Stimulated activated CD4-positive, alpha-beta T cell treated with anti-CD3 and anti-CD28 coated beads, Interleukin-1b, Interleukin-23, amount 100 ng/mL, for 24 hours (primary cell): ENCODE results near the gene TREX2.

ENCODE experiments used
- DNase-seq, 4 experiments: peaks; one replicate each; pipeline ENCODE4 v3.0.0-alpha.2; 2020; ENCODE audit warnings: low read depth in 4 of 4, low spot score in 1 of 4

Gene TREX2

DNA sequence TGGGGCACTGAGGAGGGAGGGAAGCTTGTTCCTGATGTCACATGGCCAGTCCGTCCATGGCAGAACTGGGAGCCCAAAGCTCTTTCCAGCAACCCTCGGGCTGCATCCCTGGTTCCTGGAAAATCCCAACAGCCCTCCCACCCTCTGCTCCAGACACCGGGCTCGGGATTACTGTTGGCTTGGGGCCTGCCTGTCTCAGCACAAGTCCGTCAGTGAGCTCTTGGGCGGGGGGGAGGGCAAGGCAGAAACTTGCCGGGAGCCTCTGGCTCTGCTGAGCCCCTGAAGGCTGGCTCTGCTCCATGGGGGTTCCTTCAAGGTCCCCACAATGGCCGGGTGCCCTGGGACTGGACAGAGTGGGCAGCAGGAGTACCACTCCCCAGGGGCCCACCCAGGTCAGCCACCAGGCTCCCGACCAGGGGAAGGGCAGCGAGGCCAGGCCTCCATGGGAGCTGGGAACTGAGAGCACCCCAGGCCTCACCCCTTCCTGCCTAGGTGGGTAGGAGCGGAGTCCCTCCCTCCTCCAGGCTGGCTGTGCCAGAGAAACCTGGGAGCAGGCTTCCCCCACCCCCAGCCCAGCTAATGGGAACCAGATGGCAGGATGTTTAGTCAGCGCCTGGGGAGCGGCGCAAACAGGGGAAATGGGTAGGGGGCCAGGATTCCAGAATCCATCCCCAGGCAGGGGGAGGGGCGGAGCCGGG is 31.0 kb upstream of the TREX2 start:
- no peak for DNase-seq

GRCh38 chrX:153475751-153476281 is 30.0 kb upstream of the TREX2 start:
- DNase-seq = no peak

GRCh38 chrX:153475271-153475670 is 29.4 kb upstream of the TREX2 start:
- no peak for DNase-seq

GRCh38 chrX:153474718-153475117 is 28.9 kb upstream of the TREX2 start:
- peak in 2 of 4 experiments; percentile 8 to 21 for DNase-seq

- DNase-seq = no peak
Measured at GRCh38 chrX:153474266-153474665, 28.4 kb upstream of the TREX2 start.

DNA sequence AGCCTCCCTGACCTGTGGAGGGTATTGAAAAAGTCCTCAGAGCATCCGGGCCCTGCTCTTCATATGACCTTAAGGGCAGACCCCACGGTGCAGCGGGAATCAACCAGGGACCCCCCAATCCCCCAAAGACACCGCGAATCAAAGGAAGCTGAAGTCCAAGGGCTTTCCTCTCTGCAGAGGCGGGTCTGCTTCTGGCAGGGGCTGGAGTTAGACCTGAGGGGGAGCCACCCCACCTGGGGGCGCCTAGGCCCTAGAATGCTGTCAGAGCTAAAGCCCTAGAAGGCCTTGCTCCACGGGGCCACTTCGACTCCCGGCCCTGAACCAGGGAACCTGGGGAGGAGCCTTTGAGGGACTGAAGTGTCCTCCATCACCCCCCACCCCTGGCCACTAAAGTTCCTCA is 27.3 kb upstream of the TREX2 start:
- no peak for DNase-seq

DNA sequence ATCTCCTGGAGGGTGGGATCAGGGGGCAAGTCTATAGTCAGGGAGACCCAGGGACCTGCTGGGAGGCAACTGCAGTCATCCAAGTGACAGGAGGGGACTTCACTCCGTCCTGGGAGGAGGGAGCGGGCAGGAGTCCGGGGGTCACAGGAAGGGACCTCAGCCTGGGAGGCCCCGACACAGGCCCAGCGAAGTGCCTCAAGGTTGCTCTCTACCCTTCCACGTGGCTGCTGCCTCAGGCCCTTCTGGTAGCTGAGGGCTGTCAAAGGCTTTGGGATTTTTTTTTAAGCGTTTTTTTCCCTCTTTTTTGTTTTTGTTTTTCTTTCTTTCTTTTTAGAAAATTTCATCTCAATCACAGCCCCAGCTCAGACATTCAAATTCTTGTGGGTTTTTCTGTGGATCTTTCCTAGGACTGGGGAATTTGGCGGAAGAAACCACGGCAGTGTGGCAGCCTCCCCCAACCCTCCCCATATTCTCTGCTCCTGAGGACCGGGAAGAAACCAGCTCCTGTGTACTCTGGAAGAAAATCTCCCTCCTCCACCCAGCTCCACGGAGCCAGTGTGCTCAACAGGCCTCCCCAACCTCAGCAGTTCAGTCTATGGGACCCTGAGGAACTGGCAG is 25.9 kb upstream of the TREX2 start:
- DNase-seq = no peak

DNA sequence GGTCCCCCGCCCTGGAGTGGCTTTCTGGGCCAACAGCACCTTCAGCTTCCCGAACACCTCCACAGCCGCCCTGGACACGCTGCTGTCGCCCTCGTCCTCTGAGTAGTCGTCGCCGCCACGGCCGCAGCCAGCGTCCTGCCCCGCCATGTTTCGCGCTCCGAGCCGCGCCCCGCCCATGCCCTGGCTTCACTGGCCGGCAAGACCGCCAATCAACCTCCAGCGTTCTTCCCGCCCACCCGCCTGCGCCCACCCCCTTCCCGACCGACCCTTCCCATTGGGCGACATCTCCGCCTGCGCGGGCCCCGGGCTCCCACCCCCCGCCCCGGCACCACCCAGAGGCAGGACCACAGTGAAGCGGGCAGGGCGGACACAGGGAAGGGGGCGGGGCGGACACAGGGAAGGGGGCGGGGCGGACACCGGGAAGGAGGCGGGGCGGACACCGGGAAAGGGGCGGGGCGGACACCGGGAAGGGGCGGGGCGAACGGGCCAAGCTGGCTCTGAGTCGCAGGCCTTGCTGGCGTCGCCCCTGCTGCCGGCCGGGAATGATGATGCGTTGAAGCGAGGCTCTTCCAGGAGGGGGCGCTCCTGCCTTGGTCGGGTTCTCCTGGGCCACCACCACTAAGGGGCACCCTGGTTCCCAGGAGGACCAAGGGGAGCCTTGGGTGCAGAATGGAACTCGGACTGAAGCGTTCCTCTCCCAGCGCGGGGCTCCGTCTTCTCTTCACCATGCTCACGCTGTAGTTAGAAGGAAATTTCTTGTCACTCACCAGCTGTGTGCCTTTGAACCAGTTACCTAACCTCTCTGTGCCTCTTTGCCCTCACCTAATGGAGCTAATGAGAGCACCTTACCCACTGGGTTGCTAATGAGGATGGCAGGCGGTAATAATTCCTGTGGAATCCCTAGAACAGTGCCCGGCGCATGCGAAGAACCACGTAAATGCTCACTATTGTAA is 24.8 kb upstream of the TREX2 start, which contains the start of gene HAUS7:
TSS of gene HAUS7 (minus strand) at position 166 of the 953 bp plus-strand sequence. CDS start at position 147, 19 bp downstream.
- DNase-seq = peak; percentile 69 to 86 (median 80)

DNA sequence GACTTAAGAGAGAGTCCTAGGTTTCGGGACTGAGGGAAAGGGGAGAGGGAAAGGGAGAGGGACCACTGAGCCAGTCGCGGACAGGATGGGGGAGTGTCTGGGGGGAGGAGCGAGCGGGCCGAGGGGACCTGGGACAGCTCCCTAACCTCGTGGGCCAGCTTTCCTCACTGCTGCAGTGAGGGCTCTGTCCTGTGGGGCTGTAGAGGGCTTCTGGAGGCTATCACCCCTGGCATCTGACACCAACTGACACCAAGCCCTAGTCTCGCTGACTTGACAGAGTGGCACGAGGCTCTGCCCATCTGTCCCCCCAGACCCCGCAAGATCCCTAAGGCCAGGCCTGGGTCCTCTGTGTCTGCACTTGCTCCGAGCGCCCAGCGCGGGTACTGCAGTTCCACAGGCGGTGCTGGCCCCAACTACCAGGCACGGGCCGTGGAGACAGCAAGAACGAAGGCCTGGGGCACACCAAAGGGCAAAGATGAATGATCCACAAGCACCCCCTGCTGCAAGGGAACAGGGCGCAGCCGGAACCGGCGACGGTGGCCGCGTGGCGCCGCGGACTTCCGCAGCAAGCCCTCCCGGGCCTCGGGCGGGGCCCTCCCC is 24.1 kb upstream of the TREX2 start:
- DNase-seq = peak in 2 of 4 experiments; percentile 7 to 13

DNA sequence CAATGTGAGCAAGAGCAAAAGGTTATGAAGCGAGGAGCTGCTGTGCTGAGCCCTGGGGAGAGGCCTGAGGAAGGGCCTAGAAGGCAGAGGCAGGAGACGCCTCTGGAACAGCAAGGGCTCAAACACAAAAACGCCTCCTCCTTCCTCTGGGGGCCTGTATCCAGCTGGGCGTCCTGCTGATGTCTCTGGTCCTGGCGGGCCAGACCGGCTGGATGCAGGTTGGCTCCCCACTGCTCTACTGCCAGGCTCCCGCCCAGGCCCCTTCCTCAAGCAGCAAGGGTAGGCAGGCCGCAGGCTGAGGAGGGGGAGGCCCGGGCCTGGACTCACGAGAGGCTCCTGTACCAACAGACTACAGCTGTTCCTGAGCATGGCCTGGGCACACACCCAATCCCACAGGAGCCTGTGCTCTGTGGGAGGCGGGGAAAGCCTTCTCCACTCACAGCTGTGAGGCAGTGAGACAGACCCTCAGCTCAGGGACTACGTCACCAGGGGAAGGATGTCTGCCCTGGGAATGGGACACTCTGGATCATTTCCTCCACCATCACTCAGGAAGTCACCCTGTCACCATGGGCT is 22.2 kb upstream of the TREX2 start:
- no peak for DNase-seq

DNA sequence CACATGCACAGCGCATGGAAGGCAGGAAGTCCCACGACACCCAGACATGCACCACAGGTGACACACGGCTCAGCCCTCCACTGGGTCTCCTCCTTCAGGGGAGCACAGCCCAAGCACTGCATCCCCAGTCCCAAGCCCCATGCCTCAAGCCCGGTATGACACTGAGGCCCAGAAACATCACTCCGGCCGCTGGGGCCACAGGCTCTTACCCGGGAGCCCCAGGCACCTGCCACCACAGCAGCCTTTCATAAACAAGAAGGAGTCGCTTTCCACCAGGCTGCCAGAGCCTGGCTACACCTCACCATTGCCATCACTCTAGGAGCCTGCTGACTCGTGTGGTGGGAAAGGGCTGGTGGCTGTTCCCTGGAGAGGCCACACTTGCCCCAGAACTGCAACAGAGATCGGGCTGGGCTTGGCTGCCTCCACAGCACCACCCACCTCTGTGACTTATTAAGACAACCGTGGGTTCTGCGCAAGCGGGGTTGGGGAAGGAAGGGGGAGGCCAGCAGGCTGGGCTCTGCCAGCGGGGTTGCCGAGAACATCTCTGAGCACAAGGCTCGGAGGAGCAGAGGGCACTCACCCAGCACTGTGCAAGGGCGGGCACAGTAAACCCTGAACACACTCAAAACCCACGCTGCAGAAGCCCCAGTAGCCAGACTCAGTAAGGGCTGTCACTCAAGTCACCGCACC is 20.0 kb upstream of the TREX2 start:
- DNase-seq = no peak

DNA sequence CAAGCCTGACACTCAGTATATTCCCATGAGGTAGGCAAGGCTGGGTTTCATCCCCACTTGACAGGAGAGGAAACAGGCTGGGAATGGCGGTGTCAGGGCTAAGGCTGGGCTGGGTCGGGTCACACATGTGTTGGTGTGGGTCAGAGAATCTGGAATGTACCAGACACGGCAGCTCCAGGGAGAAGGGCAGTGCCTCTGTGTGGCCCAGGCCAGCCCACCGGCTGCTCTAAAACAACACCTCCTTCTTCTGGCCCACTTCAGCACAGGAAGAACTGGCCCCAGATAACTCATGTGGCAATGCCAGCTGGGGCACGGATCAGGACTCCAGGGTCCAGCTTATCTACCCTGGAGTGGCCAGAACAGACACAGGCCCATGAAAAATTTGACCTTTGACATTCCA is 18.3 kb upstream of the TREX2 start:
- DNase-seq = no peak

- DNase-seq = no peak
Measured at GRCh38 chrX:153463556-153463955, 17.7 kb upstream of the TREX2 start.

DNA sequence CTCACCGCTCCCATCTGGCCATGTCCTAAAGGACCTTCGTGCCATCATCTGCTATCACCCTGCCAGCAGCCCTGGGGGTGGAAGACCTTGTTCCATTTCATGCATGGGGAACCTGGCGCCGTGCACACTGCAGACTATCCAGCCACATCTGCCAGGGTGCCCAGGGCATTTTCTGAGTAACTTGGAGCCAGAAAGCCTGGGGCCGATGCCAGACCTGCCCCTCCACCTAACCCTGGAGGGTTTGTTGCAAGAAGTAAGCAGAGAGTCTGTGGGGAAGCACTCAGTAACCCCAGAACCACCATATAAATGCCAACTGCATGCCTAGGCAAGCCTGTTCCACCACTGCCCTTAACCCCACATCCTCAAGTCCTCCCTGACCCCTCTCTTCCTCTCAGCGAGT is 17.2 kb upstream of the TREX2 start:
- no peak for DNase-seq

DNA sequence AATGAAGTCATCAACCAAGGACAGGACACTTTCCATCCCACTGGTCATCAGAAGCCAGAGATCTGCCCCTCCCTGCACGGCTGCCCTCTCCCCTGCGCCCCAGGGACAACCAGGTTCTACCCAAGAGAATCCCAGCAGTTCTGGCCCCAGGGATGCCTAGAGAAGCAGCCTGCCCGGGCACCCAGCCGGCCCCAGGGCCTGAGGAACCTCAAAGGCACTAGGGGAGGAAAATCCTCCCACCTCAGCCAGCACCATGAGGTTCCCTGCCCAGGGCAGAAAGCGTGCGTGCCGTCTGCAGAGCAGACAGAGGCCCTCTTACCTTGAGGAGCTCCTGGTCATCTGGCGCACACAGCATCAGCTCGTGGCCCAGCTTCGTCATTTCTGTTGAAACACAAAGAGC is 16.4 kb upstream of the TREX2 start:
- no peak for DNase-seq

DNA sequence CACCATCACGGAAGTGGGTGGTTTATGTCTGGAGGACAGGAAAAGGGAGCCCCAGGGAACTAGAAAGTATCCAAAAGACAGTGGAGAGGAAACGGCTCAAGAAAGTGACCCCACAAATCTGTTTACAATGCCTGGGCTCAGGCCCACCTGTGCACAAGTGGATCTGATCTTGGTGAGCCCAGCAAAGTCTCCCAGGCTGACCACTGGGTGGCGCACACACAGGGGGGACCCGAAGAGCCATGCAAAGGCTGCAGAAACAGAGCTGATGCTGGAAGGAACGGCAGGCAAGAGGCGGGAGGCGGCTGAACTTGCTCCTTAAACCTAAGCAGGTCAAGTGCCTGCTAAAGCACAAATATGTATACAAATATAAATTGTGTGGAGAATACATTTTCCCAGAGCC is 15.0 kb upstream of the TREX2 start:
- DNase-seq = peak in 1 of 4 experiments; percentile 20

- DNase-seq = no peak
Measured at GRCh38 chrX:153459986-153460385, 14.1 kb upstream of the TREX2 start.

DNA sequence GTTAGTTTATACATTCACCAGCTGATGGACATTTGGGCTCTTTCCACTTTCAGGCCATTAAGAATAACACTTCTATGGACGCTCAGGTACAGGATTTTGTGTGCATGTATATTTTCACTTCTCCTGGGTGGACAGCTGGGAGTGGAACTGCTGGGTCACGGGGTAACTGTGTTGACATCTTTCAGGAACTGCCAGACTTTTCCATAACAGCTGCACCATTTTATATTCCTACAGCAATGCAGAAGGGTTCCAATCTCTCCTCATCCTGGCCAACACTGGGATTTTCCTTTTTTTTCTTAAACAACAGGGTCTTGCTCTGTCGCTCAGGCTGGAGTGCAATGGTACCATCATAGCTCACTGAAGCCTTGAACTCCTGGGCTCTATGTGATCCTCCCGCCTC is 12.6 kb upstream of the TREX2 start:
- no peak for DNase-seq

DNA sequence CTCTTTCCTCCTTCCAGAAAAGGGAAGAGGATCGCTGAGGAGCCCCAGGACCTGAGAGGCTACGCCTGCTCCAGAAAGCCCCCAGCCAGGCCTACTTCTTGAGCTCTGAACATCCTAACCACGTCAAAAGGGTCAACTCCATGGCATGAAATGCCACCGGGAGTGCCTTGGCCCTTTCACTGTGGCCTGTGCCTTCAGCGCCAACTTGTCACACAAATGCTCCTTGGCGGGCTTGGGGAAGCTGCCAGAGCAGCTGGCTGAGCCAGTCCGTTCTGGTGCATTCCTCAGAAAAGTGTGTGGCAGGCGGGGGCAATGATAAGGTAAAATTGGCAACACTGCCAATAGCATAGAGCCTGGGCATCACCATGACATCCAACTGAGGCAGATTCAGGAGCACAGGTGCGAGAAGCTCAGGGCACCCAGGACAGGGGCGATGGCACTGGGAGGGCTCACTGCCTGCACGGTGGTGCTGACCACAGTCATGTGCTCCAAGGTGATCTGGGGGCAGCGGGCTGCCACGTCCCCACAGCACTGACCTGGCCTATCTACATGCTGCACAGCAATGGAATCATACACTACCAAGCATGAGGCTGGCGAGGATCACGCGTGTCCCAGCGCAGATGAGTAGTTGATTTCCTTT is 12.1 kb upstream of the TREX2 start:
- DNase-seq = no peak
